Measurements from ENCODE around the gene COBLL1.
"Not testable (repeated sequence)": the region's sequence is repeated elsewhere in the genome, so short reads cannot be mapped to it uniquely, and the experiment has no call there.

Gene COBLL1

DNA sequence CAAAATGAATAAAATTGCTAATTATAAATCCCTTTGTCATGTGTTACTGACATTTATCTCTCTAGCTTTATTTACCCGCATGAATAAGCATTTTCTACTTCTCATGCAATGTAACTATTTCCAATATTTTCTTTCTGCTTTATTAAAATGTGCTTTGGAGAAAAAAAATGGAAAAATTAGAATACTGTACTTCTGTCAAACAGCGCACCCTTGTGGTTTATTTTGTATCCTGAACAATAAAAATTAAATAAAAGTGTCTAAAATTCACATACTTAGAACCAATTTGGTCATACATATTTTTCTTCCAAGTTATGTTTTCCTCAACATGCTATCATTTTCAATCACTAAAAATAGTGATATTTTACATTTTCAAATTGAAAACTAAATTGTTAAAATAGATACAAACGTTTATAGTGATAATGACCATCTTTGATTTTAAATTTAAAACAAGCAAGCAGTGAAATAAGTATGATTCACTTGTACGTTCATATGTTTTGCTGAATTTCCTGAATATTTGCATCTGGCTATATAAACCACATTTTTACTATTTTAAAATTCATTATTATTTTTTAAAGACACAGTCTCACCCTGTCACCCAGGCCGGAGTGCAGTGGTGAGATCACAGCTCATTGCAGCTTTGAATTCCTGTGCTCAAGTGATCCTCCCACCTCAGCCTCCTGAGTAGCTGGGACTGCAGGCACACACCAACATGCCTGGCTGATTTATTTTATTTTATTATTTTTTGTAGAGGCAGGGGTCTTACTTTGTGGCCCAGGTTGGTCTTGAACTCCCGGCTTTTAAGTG, 124.4 kb downstream of the COBLL1 start:
- DNase-seq (ENCODE audit: low read depth in 4 of 4, low spot score in 1 of 4), result no peak

- DNase-seq (ENCODE audit: low read depth in 4 of 4, low spot score in 1 of 4), result no peak
Measured at GRCh38 chr2:164714471-164714870, 127.2 kb downstream of the COBLL1 start.

DNA sequence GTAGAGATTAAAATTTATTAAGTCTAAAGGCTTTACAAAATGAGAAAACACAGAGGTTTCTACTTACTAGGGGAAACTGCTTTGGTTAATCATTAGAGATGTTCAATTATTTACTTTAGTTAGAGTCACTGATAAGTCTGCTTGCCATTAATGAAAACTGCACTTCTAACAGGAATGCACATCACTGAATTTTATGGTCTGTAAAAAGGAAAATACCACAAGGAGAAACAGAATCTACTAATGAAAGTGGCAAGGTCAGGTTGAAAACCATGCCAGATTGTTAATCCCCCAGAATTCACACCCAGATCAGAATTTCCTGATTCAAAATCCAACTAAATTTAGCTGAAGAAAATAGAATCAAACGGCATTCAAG, 129.9 kb downstream of the COBLL1 start:
- no peak for DNase-seq (ENCODE audit: low read depth in 4 of 4, low spot score in 1 of 4)

- DNase-seq (ENCODE audit: low read depth in 4 of 4, low spot score in 1 of 4), result no peak
Measured at GRCh38 chr2:164710837-164711765, 130.5 kb downstream of the COBLL1 start.

DNA sequence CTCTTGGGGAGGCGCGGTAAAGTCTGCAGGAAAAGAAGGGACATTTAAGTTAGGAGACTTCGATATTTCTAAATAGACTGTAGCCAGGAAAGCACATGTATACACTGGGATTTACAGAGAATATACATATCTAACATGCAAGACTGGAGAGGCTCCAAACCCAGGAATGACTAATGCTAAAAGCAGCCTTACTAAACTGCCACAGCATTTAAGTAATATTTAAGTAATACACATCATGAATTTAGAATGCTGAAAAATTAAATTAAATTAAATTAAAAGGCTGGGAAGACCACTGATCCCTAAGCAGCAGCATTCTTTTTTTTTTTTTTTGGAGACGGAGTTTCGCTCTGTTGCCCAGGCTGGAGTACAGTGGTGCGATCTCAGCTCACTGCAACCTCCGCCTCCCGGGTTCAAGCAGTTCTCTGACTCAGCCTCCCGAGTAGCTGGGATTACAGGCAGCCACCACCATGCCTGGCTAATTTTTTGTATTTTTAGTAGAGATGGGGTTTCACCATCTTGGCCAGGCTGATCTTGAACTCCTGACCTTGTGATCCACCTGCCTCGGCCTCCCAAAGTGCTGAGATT, 131.3 kb downstream of the COBLL1 start:
- DNase-seq (ENCODE audit: low read depth in 4 of 4, low spot score in 1 of 4), result not testable (repeated sequence)

GRCh38 chr2:164706522-164706921, 135.1 kb downstream of the COBLL1 start:
- no peak for DNase-seq (ENCODE audit: low read depth in 4 of 4, low spot score in 1 of 4)

DNA sequence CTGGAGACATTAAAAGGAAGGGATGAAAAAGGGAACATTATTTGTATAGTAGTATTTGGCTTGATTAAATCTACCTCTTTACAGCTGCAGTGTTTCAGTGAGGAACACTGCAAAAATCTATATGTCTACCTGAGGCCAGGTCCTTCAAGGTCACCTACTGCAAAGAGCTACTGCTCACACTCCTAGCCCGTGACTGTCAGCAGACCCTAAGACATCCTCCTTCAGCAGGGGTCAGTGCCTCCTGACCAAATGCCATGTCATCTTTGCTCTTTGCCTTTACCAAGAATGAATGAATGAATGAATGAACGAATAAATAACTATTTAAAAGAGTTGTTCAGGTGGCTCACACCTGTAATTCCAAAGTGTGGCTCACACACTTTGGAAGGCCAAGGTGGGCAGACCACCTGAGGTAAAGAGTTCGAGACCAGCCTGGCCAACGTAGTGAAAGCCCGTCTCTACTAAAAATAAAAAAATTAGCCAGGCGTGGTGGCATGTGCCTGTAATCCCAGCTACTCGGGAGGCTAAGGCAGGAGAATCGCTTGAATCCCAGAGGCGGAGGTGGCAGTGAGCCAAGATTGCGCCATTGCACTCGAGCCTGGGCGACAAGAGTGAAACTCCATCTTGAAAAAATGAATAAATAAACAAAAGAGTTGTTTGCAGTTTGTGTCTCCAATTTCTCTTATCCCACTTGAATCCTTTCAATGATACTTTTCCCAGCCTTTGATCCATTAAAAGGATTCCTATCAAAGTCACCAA, 136.0 kb downstream of the COBLL1 start:
- no peak for DNase-seq (ENCODE audit: low read depth in 4 of 4, low spot score in 1 of 4)

- DNase-seq (ENCODE audit: low read depth in 4 of 4, low spot score in 1 of 4), result no peak
Measured at GRCh38 chr2:164703915-164704706, 137.5 kb downstream of the COBLL1 start.

- DNase-seq (ENCODE audit: low read depth in 4 of 4, low spot score in 1 of 4), result no peak
Measured at GRCh38 chr2:164701565-164701964, 140.1 kb downstream of the COBLL1 start.

DNA sequence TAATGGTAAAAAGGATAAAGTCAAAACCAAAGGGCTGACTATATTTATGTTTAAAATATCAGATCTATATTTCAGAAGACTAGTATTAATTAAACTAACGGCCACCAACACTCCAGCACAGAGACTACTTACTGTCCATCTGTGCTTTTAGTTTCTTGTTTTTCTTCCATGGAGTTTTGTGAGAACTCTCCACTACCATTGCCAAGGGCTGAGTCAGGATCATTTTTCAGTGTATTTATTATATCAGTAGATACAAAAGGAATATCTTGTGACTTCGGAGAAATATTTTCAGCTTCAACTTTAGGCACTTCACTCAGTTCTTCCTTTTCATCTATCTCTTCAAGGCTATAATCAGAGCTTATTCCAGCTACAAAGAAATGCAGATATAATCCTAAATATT, 141.2 kb downstream of the COBLL1 start:
- DNase-seq (ENCODE audit: low read depth in 4 of 4, low spot score in 1 of 4), result no peak

- DNase-seq (ENCODE audit: low read depth in 4 of 4, low spot score in 1 of 4), result no peak
Measured at GRCh38 chr2:164697688-164698461, 143.7 kb downstream of the COBLL1 start.

DNA sequence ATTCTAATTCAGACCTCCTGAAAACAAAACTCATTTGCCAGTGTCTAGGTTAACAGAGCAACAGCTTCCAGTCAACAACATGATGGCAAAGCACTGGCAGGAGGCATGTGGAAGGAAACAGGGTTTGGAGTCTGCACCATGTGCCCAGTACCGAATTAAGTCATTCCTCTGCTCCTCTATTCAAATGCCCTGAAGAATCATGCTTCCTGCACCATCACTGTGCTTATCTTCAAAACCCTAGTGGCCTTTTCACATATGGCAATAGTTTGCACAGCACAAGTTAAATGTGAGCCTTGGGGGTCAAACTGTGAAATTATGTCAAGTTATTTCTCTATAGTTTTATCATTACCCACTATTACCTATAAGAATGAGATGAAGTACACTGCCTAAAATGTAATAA, 145.0 kb downstream of the COBLL1 start:
- DNase-seq (ENCODE audit: low read depth in 4 of 4, low spot score in 1 of 4), result no peak

DNA sequence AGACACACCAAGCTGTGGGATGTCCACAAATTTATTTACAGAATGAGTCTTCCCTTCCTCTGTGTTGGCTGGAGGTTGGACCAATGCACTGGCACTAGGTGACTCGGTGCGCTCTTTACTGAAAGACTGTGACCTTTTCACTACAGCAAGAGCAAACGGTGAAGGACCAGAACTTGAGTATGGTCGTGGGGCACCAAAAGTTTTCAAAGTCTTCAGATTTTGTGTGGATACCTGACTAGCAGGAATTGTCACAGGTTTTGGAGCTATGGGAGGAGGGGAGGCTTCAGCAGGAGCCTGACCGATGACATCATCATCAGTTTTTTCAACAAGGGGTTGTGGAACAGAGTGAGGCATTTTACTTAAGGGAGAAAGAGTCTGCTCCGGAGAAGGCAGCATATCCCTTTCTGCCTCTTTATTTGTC, 147.3 kb downstream of the COBLL1 start:
- DNase-seq (ENCODE audit: low read depth in 4 of 4, low spot score in 1 of 4), result no peak

GRCh38 chr2:164693834-164694233, 147.8 kb downstream of the COBLL1 start:
- DNase-seq (ENCODE audit: low read depth in 4 of 4, low spot score in 1 of 4), result no peak

GRCh38 chr2:164693390-164693789, 148.2 kb downstream of the COBLL1 start:
- no peak for DNase-seq (ENCODE audit: low read depth in 4 of 4, low spot score in 1 of 4)

- DNase-seq (ENCODE audit: low read depth in 4 of 4, low spot score in 1 of 4), result no peak
Measured at GRCh38 chr2:164692958-164693357, 148.7 kb downstream of the COBLL1 start.

DNA sequence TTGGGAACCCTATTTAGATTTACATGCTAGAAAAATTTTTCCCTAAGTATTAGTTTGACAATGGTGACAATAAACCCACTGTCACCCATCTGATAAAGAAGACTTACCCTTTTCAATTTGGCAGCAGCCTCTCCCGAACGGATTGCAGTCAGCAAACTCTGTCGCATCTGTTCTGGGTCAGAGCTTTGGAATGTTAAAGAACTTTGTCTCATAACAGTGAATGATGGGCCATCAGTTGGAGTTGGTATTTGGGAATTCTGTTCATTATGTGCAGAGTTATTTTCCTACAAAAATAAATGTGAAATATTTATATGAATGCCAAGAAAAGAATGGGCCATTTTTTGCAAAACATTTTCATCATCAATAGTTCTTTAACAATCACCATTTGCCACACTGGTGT, 149.5 kb downstream of the COBLL1 start:
- DNase-seq (ENCODE audit: low read depth in 4 of 4, low spot score in 1 of 4), result no peak

DNA sequence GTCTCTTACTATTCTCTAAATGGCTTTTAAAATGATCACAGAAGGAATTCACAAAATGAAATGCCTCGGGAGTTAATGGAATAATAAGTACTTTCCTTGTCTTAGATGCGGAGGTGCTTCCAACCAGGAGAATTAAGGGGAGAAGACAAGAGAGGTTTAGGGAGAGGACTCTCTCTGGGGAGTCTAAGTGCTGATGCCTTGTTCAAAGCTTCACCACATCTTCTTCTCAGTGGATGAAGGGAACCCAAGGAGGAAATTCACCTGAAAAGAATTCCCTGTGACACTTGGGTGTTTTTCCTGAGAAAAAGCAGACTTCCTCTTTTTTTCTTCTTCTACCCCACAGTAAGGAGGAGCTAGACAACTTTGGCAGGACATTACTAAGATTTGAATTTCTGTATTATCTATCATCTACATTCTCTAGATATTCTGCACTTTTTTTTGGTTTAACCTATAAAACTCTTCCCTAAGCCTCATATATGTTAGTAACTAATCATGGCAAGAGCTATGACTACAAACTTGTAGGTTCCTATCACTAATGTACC, 150.2 kb downstream of the COBLL1 start:
- DNase-seq (ENCODE audit: low read depth in 4 of 4, low spot score in 1 of 4), result no peak

- DNase-seq (ENCODE audit: low read depth in 4 of 4, low spot score in 1 of 4), result no peak
Measured at GRCh38 chr2:164690361-164690760, 151.3 kb downstream of the COBLL1 start.
